Measurements from ENCODE around the gene THRA. TPM values are rescaled to one million over a fixed set of nuclear protein-coding genes. Genes with fewer than 3 reads are reported as not detected.

Gene THRA
- total and polyA plus RNA-seq, 9 of the 15 experiments (the other 6 are each of a cell fraction or from before 2014, with no cell fraction given), result 0.34 to 23.4 (median 12.7) TPM

DNA sequence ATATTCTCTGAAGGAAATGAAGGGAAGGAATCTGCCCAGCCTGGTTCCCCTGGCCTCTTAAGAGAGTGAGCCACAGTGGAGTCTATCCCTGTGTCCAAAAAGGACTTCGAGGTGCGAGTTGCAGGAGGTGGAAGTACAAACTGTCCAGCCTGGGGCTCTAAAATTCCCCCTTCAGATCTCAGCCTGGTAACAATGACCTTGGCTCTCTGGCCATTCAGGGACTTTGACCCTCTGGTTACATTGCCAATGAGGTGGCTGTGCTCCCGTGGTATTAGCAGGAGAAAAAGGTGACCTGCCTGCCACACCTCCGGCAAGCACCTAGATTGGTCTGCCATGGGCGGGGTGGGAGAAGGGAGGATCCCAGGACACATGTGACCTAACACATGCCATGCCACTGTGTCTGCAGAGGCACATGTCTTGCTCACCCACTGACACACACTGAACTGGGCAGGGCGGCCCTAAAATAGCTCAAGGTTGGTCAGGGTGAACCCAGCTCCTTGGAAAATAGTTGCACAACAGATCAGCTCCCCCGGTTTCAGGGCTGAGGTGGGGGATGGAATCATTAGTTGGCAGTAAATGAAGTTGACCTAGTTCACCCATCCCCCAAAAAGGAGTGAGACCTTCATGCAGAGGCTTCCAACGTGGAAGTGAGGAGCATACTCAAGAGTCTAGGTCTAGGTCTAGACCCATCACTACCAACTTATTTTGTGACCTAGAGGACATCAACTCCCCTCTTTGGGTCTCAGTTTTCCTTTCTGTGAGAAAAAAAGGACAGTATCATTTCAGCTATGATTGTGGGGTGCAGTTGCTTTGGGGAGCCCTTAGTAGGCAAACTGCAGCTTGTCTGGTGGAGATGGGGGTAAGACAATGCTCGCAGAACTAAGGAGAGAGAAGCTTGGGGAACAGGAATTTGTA, 35.4 kb downstream of the THRA start (continued):
- TF ChIP-seq CUX1 (CRISPR knock-in tag; IDR thresholded peaks at IDR 0.05), result peak; percentile 79; the same call in 1 of the 2 replicates
- no peak; the same call in 1 of the 2 replicates for TF ChIP-seq TEAD4 (IDR thresholded peaks at IDR 0.05; ENCODE audit: low read length)
- no peak for TF ChIP-seq TEAD4 (CRISPR knock-in tag; IDR thresholded peaks at IDR 0.05; ENCODE audit: borderline replicate concordance)
- TF ChIP-seq RBM22 (IDR thresholded peaks at IDR 0.05; ENCODE audit: low read depth, low read length, poor library complexity, severe bottlenecking), result no peak
- TF ChIP-seq NFYB (IDR thresholded peaks at IDR 0.05; ENCODE audit: extremely low read depth, insufficient read length), result no peak
- no peak for TF ChIP-seq SMAD1 (IDR thresholded peaks at IDR 0.05; ENCODE audit: low read depth, low read length, partially characterized antibody)
- TF ChIP-seq, protein P1, sequence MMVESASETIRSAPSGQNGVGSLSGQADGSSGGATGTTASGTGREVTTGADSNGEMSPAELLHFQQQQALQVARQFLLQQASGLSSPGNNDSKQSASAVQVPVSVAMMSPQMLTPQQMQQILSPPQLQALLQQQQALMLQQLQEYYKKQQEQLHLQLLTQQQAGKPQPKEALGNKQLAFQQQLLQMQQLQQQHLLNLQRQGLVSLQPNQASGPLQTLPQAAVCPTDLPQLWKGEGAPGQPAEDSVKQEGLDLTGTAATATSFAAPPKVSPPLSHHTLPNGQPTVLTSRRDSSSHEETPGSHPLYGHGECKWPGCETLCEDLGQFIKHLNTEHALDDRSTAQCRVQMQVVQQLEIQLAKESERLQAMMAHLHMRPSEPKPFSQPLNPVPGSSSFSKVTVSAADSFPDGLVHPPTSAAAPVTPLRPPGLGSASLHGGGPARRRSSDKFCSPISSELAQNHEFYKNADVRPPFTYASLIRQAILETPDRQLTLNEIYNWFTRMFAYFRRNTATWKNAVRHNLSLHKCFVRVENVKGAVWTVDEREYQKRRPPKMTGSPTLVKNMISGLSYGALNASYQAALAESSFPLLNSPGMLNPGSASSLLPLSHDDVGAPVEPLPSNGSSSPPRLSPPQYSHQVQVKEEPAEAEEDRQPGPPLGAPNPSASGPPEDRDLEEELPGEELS (CRISPR knock-in tag; IDR thresholded peaks at IDR 0.05; ENCODE audit: borderline replicate concordance), result no peak
- TF ChIP-seq, protein P2, sequence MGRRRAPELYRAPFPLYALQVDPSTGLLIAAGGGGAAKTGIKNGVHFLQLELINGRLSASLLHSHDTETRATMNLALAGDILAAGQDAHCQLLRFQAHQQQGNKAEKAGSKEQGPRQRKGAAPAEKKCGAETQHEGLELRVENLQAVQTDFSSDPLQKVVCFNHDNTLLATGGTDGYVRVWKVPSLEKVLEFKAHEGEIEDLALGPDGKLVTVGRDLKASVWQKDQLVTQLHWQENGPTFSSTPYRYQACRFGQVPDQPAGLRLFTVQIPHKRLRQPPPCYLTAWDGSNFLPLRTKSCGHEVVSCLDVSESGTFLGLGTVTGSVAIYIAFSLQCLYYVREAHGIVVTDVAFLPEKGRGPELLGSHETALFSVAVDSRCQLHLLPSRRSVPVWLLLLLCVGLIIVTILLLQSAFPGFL (CRISPR knock-in tag; IDR thresholded peaks at IDR 0.05), result no peak; the same call in 1 of the 2 replicates
- TF ChIP-seq ADNP (tag; IDR thresholded peaks at IDR 0.05), result no peak
- no peak for TF ChIP-seq TCF7 (IDR thresholded peaks at IDR 0.05; ENCODE audit: borderline replicate concordance)
- TF ChIP-seq, protein P3, sequence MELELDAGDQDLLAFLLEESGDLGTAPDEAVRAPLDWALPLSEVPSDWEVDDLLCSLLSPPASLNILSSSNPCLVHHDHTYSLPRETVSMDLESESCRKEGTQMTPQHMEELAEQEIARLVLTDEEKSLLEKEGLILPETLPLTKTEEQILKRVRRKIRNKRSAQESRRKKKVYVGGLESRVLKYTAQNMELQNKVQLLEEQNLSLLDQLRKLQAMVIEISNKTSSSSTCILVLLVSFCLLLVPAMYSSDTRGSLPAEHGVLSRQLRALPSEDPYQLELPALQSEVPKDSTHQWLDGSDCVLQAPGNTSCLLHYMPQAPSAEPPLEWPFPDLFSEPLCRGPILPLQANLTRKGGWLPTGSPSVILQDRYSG (tag; conservative IDR thresholded peaks at IDR 0.05; ENCODE audit: low read depth), result peak; percentile 51; the same call in 1 of the 2 replicates
- no peak for TF ChIP-seq BRD9 (IDR thresholded peaks at IDR 0.05; ENCODE audit: low read depth, partially characterized antibody)
- TF ChIP-seq ZNF830 (CRISPR knock-in tag; IDR thresholded peaks at IDR 0.05), result no peak
- TF ChIP-seq TEAD2 (tag; IDR thresholded peaks at IDR 0.05), result peak; percentile 65; the same call in 1 of the 2 replicates
- TF ChIP-seq JUN (IDR thresholded peaks at IDR 0.05; ENCODE audit: borderline replicate concordance, low read depth, low read length), result no peak
- TF ChIP-seq JUN (CRISPR knock-in tag; IDR thresholded peaks at IDR 0.05; ENCODE audit: borderline replicate concordance), result no peak
- TF ChIP-seq MCM7 (IDR thresholded peaks at IDR 0.05), result no peak
- TF ChIP-seq ZNF57 (CRISPR knock-in tag; IDR thresholded peaks at IDR 0.05), result no peak

Measured in K562 (cell line).